Endothelial cell of umbilical vein (primary cell): ENCODE results near the gene SUGCT.

Experiments used
- EZH2 ChIP-seq: IDR thresholded peaks from 2 replicates; pipeline ENCODE4 v1.6.1; 2012; ENCODE audit warnings: borderline replicate concordance, low read depth, mild to moderate bottlenecking, moderate library complexity, low read length, inconsistent platforms; ENCODE audit not compliant: severe bottlenecking
- MYC ChIP-seq: IDR thresholded peaks from one replicate; pipeline ENCODE4 v1.6.1; 2011; ENCODE audit warnings: mild to moderate bottlenecking, low read depth, low read length
- POLR2A ChIP-seq: IDR thresholded peaks from 2 replicates; pipeline ENCODE4 v1.6.1; 2012; ENCODE audit warnings: low read depth, mild to moderate bottlenecking, control low read depth, low read length
- POLR2AphosphoS5 ChIP-seq: IDR thresholded peaks from 2 replicates; pipeline ENCODE4 v1.6.1; 2012; ENCODE audit warnings: low read depth, mild to moderate bottlenecking, control low read depth, low read length, moderate library complexity; ENCODE audit not compliant: insufficient read depth
- TF ChIP-seq, protein P1 (sequence below), 2 donors: IDR thresholded peaks; 1 replicate in 1 of 2; 2 replicates in 1 of 2; pipeline ENCODE4 v1.5.1; 2011; ENCODE audit warnings: low read length in 2 of 2, mild to moderate bottlenecking in 2 of 2, moderate library complexity in 2 of 2, control low read depth in 1 of 2, inconsistent platforms in 1 of 2, low read depth in 1 of 2; ENCODE audit not compliant: insufficient read depth in 1 of 2; ENCODE audit errors: extremely low read depth in 1 of 2
- TF ChIP-seq, protein P2 (sequence below): IDR thresholded peaks from 2 replicates; pipeline ENCODE4 v1.6.1; 2011; ENCODE audit not compliant: insufficient read depth, insufficient read length

DNA sequence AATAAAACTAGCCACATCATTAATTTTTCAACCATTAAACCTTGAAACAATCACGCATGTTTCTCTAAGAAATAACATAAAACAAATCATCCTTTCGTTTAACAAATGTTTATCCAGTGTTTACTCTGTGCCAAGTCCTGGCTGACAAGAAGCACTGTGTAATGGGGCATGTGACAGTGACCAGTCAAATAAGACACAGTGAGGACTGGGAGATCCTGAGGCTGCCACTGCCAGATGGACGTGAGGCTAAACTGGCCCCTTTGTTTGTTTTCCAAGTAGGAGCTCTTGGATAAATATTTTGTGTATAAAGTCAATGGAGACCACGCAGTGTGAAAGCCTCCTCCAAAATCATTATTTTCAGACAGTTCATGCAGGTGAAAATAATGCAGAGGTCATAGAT, 626.2 kb downstream of the SUGCT start:
- TF ChIP-seq EZH2 (no peak), POLR2A (no peak), POLR2AphosphoS5 (no peak), MYC (no peak)
- TF ChIP-seq, protein P1, sequence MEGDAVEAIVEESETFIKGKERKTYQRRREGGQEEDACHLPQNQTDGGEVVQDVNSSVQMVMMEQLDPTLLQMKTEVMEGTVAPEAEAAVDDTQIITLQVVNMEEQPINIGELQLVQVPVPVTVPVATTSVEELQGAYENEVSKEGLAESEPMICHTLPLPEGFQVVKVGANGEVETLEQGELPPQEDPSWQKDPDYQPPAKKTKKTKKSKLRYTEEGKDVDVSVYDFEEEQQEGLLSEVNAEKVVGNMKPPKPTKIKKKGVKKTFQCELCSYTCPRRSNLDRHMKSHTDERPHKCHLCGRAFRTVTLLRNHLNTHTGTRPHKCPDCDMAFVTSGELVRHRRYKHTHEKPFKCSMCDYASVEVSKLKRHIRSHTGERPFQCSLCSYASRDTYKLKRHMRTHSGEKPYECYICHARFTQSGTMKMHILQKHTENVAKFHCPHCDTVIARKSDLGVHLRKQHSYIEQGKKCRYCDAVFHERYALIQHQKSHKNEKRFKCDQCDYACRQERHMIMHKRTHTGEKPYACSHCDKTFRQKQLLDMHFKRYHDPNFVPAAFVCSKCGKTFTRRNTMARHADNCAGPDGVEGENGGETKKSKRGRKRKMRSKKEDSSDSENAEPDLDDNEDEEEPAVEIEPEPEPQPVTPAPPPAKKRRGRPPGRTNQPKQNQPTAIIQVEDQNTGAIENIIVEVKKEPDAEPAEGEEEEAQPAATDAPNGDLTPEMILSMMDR (IDR thresholded peaks at IDR 0.05; ENCODE audit: extremely low read depth in 1 of 2, insufficient read depth in 1 of 2, low read depth in 1 of 2, low read length in 2 of 2), result no peak
- TF ChIP-seq, protein P2, sequence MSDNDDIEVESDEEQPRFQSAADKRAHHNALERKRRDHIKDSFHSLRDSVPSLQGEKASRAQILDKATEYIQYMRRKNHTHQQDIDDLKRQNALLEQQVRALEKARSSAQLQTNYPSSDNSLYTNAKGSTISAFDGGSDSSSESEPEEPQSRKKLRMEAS, result no peak
